Esophagus squamous epithelium (tissue), 5 donors: Measurements from ENCODE around the gene MEOX2. TPM values are rescaled to one million over a fixed set of nuclear protein-coding genes. Genes with fewer than 3 reads are reported as not detected.

Experiments used
- DNase-seq: peaks from one replicate; lab custom pipeline; 2025; lab: John Stamatoyannopoulos, UW
- H3K27ac ChIP-seq, 4 donors: fragments of 200-600 bp; sonication (generic); one replicate each; pipeline ENCODE4 v1.5.1; 2016 to 2019; ENCODE audit warnings: mild to moderate bottlenecking in 1 of 4
- H3K27me3 ChIP-seq, 4 donors: fragments of 200-600 bp; sonication (generic); 1 replicate in 3 of 4; 2 replicates in 1 of 4; pipeline versions ENCODE4 v1.5.1 to v1.6.0; 2017 to 2021; ENCODE audit warnings: antibody characterized with exemption in 1 of 4
- H3K36me3 ChIP-seq, 3 donors: fragments of 200-600 bp; sonication (generic); one replicate each; pipeline ENCODE4 v1.5.1; 2016 to 2019
- H3K4me1 ChIP-seq, 3 donors: fragments of 200-600 bp; sonication (generic); one replicate each; pipeline ENCODE4 v1.5.1; 2017 to 2019
- H3K4me3 ChIP-seq, 4 donors: fragments of 200-600 bp; sonication (generic); 1 replicate in 3 of 4; 2 replicates in 1 of 4; pipeline ENCODE4 v1.5.1; 2016 to 2019; ENCODE audit warnings: mild to moderate bottlenecking in 2 of 4, moderate library complexity in 1 of 4
- H3K9me3 ChIP-seq, 3 donors: fragments of 200-600 bp; sonication (generic); one replicate each; pipeline ENCODE4 v1.5.1; 2016 to 2019
- CTCF ChIP-seq, 6 experiments: fragments of 450-650 bp in 4 of 6; fragments of 200-600 bp in 2 of 6; sonication (generic) in 2 of 6; IDR thresholded peaks; one replicate each; pipeline ENCODE4 v1.5.1; 2016 to 2019; ENCODE audit warnings: antibody characterized with exemption in 6 of 6, mild to moderate bottlenecking in 4 of 6, moderate library complexity in 4 of 6
- POLR2A ChIP-seq, 4 donors: fragments of 450-650 bp; IDR thresholded peaks; one replicate each; pipeline ENCODE4 v1.6.1; 2017; ENCODE audit warnings: antibody characterized with exemption in 4 of 4, mild to moderate bottlenecking in 4 of 4, moderate library complexity in 3 of 4
- WGBS, 2 donors: methylation state at CpG; one replicate each; pipeline ENCODE4 v1.1.5; 2018; 5-methylcytosine and 5-hydroxymethylcytosine counted together
- intact Hi-C: fragments of 100-400 bp; cut with DNase I; formaldehyde crosslinking; loops from one replicate; pipeline ENCODE4 v1.15.0; 2022
- total RNA-seq, 4 donors: library from RNA; depleted of rRNA; stranded (reverse); fragments of >200 nt; gene quantifications; one replicate each; pipeline ENCODE4 v1.1.0, GENCODE V29; 2016
- donor health status: DM: yes; HTN: yes; CAD: no.

MEOX2 gene
- total RNA-seq, 4 donors from 2014 or later = 0.19 to 3.2 (median 2.0) TPM

GRCh38 chr7:15678653-15679052 lies 7.8 kb downstream of the MEOX2 start:
- H3K27me3 ChIP-seq = no peaks in the 10 kb centered on the region
- intact Hi-C loops = no loop called here
- peak overlapping the region in 1 of 4 donors; percentile 27 for H3K4me3 ChIP-seq
- H3K9me3 ChIP-seq = no peaks in the 10 kb centered on the region
- H3K4me1 ChIP-seq = no peaks in the 10 kb centered on the region
- TF ChIP-seq POLR2A (IDR thresholded peaks at IDR 0.05) = no peak
- no peak for TF ChIP-seq CTCF (IDR thresholded peaks at IDR 0.05)
- no peak overlapping the region for H3K27ac ChIP-seq
- H3K36me3 ChIP-seq = no peaks in the 10 kb centered on the region
- WGBS, 2 donors = 72 to 73% methylated on average over 3 of the region's 3 CpGs
- DNase-seq = no peak

- no peak for DNase-seq
- no peaks in the 10 kb centered on the region for H3K36me3 ChIP-seq
- WGBS, 2 donors = 80 to 92% methylated on average over 2 of the region's 2 CpGs
Measured at GRCh38 chr7:15675379-15675778, 11.1 kb downstream of the MEOX2 start.

GRCh38 chr7:15674586-15674985 lies 11.9 kb downstream of the MEOX2 start:
- Histone ChIP-seq H3K9me3 (no peaks in the 10 kb centered on the region), H3K27me3 (no peaks in the 10 kb centered on the region), H3K4me3 (no peak overlapping the region), H3K4me1 (no peaks in the 10 kb centered on the region), H3K36me3 (no peaks in the 10 kb centered on the region), H3K27ac (no peak overlapping the region)
- intact Hi-C loops = no loop called here
- TF ChIP-seq POLR2A (IDR thresholded peaks at IDR 0.05) = no peak
- no peak for TF ChIP-seq CTCF (IDR thresholded peaks at IDR 0.05)
- DNase-seq = no peak

More at GRCh38 chr7:15675379-15675778, 11.1 kb downstream of the MEOX2 start:
- Histone ChIP-seq H3K9me3 (no peaks in the 10 kb centered on the region), H3K27ac (no peak overlapping the region), H3K4me1 (no peaks in the 10 kb centered on the region), H3K27me3 (no peaks in the 10 kb centered on the region), H3K4me3 (no peak overlapping the region)
- no peak for TF ChIP-seq CTCF (IDR thresholded peaks at IDR 0.05)
- TF ChIP-seq POLR2A (IDR thresholded peaks at IDR 0.05) = no peak
- intact Hi-C loops = no loop called here

- no peaks in the 10 kb centered on the region for H3K27me3 ChIP-seq
- no peak overlapping the region for H3K4me3 ChIP-seq
- H3K27ac ChIP-seq = no peak overlapping the region
- H3K9me3 ChIP-seq = no peaks in the 10 kb centered on the region
- 75% methylated on average over 10 of the region's 10 CpGs for WGBS, 2 donors
- TF ChIP-seq CTCF (IDR thresholded peaks at IDR 0.05) (no peak), POLR2A (IDR thresholded peaks at IDR 0.05) (no peak)
- no peak for DNase-seq
- intact Hi-C loops = no loop called here
- H3K36me3 ChIP-seq = no peaks in the 10 kb centered on the region
- H3K4me1 ChIP-seq = no peaks in the 10 kb centered on the region
Measured at GRCh38 chr7:15669443-15670090, 16.9 kb downstream of the MEOX2 start.

GRCh38 chr7:15667991-15668390 lies 18.5 kb downstream of the MEOX2 start:
- no peaks in the 10 kb centered on the region for H3K4me1 ChIP-seq

More at GRCh38 chr7:15667991-15668390, 18.5 kb downstream of the MEOX2 start:
- no peaks in the 10 kb centered on the region for H3K36me3 ChIP-seq
- intact Hi-C loops = no loop called here
- H3K9me3 ChIP-seq = no peaks in the 10 kb centered on the region
- no peak overlapping the region for H3K27ac ChIP-seq
- TF ChIP-seq CTCF (IDR thresholded peaks at IDR 0.05) (no peak), POLR2A (IDR thresholded peaks at IDR 0.05) (no peak)
- no peak for DNase-seq
- 77 to 85% methylated on average over 5 of the region's 5 CpGs for WGBS, 2 donors
- H3K27me3 ChIP-seq = no peaks in the 10 kb centered on the region
- no peak overlapping the region for H3K4me3 ChIP-seq
